Activated CD4-positive, alpha-beta T cell treated with anti-CD3 and anti-CD28 coated beads, Interleukin-2, amount 50 U/mL, for 16 hours (primary cell): ENCODE data around the gene PRKAR2B.
A peak's percentile ranks its signal among the peaks of the same experiment; 100 is the strongest.

Experiments used
- DNase-seq: peaks from one replicate; pipeline ENCODE4 v3.0.0-alpha.2; 2020

The PRKAR2B gene

DNA sequence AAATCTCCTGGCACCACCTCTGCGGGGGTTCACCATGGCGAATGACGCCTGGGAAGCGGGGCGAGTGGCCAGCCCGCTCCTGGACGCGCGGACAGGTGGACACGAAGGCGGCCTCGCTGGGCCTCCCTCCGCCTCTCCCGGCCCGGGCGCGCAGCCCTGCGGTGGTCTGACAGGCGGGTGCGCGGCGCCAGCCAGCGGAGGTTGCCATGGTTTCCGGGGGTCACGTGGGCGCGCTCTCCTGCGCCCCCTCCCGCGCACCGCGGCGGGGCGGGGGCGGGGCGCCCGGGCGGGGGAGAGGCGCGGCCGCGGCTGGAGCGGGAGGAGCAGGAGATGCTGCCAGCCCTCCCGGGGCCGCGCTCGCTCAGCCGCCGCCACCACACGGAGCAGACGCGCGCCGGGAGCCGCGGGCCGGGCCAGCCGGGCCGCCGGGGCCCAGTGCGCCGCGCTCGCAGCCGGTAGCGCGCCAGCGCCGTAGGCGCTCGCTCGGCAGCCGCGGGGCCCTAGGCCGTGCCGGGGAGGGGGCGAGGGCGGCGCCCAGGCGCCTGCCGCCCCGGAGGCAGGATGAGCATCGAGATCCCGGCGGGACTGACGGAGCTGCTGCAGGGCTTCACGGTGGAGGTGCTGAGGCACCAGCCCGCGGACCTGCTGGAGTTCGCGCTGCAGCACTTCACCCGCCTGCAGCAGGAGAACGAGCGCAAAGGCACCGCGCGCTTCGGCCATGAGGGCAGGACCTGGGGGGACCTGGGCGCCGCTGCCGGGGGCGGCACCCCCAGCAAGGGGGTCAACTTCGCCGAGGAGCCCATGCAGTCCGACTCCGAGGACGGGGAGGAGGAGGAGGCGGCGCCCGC, at the start of gene PRKAR2B:
TSS of gene PRKAR2B (plus strand) at position 359 of the 848 bp plus-strand sequence. CDS start at position 562, 203 bp downstream.
- DNase-seq: peak; percentile 58

GRCh38 chr7:106994833-106995232, 49.7 kb upstream of the PRKAR2B start:
- DNase-seq: no peak

GRCh38 chr7:106997487-106998271, 46.8 kb upstream of the PRKAR2B start:
- DNase-seq: no peak

DNA sequence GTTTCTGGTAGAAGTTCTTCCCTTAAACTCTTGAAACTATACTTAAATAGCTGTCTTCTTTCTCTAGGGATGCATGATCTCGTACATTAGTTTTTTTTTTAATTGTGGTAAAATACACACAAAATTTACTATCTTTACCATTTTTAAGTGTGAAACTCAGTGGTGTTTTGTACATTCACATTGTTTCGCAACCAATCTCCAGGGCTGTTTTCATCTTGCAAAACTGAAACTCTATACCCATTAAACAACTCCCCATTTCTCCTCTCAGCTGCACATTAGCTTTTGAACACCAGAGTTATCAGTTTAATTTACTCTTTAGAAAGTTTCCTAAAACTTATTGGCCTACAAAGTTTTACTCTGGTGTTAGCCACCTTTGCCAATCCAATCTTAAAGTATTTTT, 45.5 kb upstream of the PRKAR2B start:
- no peak for DNase-seq

DNA sequence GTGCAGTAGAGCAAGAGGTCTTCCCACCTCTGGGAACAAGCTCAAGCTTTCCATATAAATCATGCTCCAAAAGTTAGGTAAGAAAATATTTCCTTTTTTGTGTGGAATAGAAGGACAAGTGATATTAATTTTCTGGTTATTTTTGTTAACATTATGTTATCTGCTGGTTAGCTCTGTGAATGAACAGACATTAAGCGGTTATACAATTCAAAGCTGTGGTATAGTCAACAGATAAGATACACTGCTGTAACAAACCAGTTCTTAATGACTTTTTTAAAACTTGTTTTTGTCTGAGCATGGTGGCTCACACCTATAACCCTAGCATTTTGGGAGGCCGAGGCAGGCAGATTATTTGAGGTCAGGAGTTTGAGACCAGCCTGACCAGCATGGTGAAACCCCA, 43.0 kb upstream of the PRKAR2B start:
- no peak for DNase-seq

GRCh38 chr7:107002126-107002525, 42.4 kb upstream of the PRKAR2B start:
- DNase-seq: no peak

DNA sequence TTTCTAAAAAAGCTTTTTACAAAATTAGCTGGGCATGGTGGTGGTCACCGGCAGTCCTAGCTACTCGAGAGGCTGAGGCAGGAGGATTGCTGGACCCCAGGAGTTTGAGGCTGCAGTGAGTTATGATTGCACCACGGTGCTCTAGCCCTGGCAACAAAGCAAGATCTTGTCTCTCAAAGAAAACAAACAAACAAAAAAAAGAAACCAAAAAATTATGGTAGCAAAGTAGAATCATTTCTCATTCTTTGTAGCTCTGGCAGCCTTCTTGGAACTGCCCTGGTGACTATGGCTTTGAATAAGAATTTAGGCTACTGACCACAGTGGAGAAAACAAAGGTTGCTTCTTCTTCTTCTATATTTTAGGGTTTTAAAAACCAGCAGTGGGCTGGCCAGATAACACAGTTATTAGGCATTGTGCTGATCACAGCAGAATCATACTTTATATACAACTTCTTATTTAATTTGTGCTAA, 41.9 kb upstream of the PRKAR2B start:
- no peak for DNase-seq

DNA sequence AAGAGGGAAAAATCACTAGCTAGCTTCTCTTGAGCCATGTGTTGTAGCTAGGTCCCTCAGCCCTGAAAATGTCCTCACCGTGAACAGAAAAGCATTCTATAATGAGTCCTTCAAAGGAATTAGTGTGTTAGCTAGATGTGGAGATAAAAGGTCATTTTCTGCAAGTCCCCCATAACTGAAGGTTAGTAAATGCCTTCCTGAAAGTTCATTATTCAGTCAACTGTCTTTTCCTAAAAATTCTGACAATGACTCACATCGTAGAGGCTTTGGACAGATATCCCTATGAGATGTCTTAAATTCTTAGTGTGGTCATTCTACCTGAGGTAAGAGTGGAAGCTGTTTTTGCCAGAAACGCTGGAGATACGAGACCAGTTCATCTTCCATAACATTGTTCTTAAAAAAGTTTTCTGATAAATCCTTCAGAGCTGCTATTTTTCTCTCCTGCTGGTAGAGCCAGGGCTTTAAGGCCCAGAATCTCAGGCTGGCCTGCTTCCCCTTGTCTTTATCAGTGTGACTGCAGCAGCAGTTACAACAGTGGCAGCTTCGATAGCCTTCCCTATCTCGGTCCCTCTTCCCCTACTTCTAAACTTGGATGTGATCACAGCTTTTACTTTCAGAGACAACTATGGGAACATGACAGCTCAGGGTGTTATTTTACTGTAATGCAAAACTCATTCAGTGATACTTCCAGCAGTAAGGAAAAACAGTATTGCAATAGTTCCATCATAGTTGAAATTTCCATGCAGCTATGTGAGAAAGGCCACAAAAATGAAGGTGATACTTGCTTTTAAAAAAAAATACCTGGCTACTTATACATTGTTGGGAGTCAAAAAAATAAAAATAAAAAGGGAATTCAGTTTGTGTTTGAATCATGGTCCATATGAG, 37.3 kb upstream of the PRKAR2B start:
- DNase-seq: no peak

- no peak for DNase-seq
These were observed 36.6 kb upstream of the PRKAR2B start for GRCh38 chr7:107007892-107008287.

- DNase-seq: no peak
These were observed 34.7 kb upstream of the PRKAR2B start for GRCh38 chr7:107009846-107010203.

- DNase-seq: no peak
These were observed 31.8 kb upstream of the PRKAR2B start for GRCh38 chr7:107012691-107013090.

GRCh38 chr7:107014387-107015023, 30.0 kb upstream of the PRKAR2B start:
- DNase-seq: no peak

- DNase-seq: no peak
These were observed 28.2 kb upstream of the PRKAR2B start for GRCh38 chr7:107016312-107016711.

- DNase-seq: no peak
These were observed 26.4 kb upstream of the PRKAR2B start for GRCh38 chr7:107017965-107018719.

- no peak for DNase-seq
These were observed 24.1 kb upstream of the PRKAR2B start for GRCh38 chr7:107020400-107020799.

GRCh38 chr7:107021600-107021999, 22.9 kb upstream of the PRKAR2B start:
- DNase-seq: no peak

GRCh38 chr7:107023522-107024151, 20.9 kb upstream of the PRKAR2B start:
- no peak for DNase-seq

GRCh38 chr7:107024906-107025305, 19.6 kb upstream of the PRKAR2B start:
- no peak for DNase-seq

DNA sequence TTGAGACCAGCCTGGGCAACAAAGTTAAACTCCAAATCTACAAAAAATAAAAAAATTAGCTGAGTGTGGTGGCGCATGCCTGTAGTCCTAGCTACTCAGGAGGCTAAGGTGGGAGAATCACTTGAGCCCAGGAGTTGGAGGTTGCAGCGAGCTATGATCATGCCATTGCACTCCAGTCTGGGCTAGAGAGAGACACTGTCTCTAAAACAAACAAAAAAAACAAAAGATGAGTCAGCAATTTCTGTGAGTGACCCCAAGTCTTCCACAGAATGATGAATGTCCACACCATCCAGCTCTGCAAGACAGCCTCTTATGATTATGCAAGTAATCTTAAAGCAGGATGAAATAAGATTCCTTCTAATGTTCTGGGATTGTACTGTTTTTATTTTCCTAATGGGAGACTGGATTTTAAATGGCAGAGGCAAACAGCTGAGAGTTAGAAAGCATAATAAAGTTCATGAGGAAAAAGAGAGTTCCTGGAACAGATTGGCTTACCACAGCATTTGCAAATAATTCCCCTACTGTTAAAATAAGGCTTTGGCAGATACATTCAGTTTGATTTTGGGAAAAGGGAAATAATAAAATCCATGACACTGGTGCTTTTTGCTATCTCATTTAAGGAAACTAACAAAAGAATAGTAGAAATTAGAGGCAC, 18.9 kb upstream of the PRKAR2B start:
- no peak for DNase-seq

DNA sequence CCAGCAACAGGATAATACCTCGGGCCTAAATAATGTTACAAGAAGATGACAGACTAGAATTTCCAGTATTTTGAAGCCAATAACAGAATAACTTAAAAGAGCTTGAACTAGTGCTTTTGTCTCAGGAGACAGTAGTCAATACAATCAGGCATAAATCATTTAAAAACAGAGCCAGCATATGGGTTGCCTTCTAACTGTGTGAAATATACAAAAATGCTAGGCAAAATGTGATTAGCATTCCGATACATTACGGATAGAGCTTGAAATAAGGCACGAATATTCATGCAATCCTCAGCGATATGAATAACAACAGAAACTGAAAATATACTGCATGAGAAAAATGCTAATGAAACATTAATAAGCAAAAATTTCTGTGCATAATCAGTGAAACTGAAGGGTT, 18.3 kb upstream of the PRKAR2B start:
- DNase-seq: no peak

DNA sequence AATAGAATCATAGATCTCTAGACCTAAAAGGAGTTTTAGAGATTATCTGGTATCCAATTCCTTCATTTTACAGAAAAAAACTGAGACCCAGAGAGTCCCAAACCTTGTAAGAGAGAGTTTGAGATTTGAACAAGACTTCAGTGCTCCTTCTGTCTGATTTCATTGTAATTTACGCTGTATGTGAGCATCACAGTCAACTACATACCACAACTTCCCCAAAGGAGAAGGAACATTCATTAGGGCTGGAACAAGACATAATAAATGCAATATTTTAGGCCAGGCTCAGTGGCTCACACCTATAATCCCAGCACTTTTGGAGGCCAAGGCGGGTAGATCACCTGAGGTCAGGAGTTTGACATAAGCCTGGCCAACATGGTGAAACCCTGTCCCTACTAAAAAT, 17.3 kb upstream of the PRKAR2B start:
- DNase-seq: no peak
